Middle frontal gyrus (tissue), 1 donor: ENCODE data around the gene AIG1.
"Not testable (repeated sequence)": the region's sequence is repeated elsewhere in the genome, so short reads cannot be mapped to it uniquely, and the experiment has no call there.

ENCODE experiments used
- DNase-seq: peaks from one replicate; pipeline ENCODE4 v3.0.0-alpha.2; 2015; ENCODE audit warnings: low spot score; ENCODE audit errors: extremely low spot score

The AIG1 gene

GRCh38 chr6:143164565-143165105 lies 103.9 kb downstream of the AIG1 start:
- DNase-seq = no peak

GRCh38 chr6:143165315-143165855 lies 104.7 kb downstream of the AIG1 start:
- DNase-seq = no peak

GRCh38 chr6:143166247-143166695 lies 105.6 kb downstream of the AIG1 start:
- DNase-seq = no peak

GRCh38 chr6:143167224-143167623 lies 106.5 kb downstream of the AIG1 start:
- no peak for DNase-seq

GRCh38 chr6:143168396-143168816 lies 107.7 kb downstream of the AIG1 start:
- DNase-seq = not testable (repeated sequence)

- no peak for DNase-seq
Observed at GRCh38 chr6:143169440-143169839, 108.8 kb downstream of the AIG1 start.

- DNase-seq = no peak
Observed at GRCh38 chr6:143174516-143174915, 113.8 kb downstream of the AIG1 start.

- no peak for DNase-seq
Observed at GRCh38 chr6:143174951-143175350, 114.3 kb downstream of the AIG1 start.

- DNase-seq = no peak
Observed at GRCh38 chr6:143176090-143177021, 115.7 kb downstream of the AIG1 start.

GRCh38 chr6:143177706-143178105 lies 117.0 kb downstream of the AIG1 start:
- DNase-seq = no peak

GRCh38 chr6:143179096-143179495 lies 118.4 kb downstream of the AIG1 start:
- DNase-seq = no peak

GRCh38 chr6:143179901-143180612 lies 119.4 kb downstream of the AIG1 start:
- DNase-seq = no peak

- no peak for DNase-seq
Observed at GRCh38 chr6:143180826-143181225, 120.1 kb downstream of the AIG1 start.

- no peak for DNase-seq
Observed at GRCh38 chr6:143183666-143184065, 123.0 kb downstream of the AIG1 start.

- no peak for DNase-seq
Observed at GRCh38 chr6:143185288-143185687, 124.6 kb downstream of the AIG1 start.

- DNase-seq = no peak
Observed at GRCh38 chr6:143187238-143187923, 126.7 kb downstream of the AIG1 start.

GRCh38 chr6:143188292-143188691 lies 127.6 kb downstream of the AIG1 start:
- DNase-seq = no peak

- no peak for DNase-seq
Observed at GRCh38 chr6:143191361-143191760, 130.7 kb downstream of the AIG1 start.

- DNase-seq = no peak
Observed at GRCh38 chr6:143192766-143193165, 132.1 kb downstream of the AIG1 start.

- no peak for DNase-seq
Observed at GRCh38 chr6:143193571-143194094, 132.9 kb downstream of the AIG1 start.

GRCh38 chr6:143194095-143194589 lies 133.5 kb downstream of the AIG1 start:
- no peak for DNase-seq
